HG03039 (cell line): ENCODE data around the gene FANCC.

ENCODE experiments used
- ATAC-seq: cut with Tn5 transposase; IDR thresholded peaks from one replicate; pipeline ENCODE4 v1.9.1; 2021; ENCODE audit warnings: mild to moderate bottlenecking, moderate library complexity; ENCODE audit not compliant: unreplicated experiment

Gene FANCC

DNA sequence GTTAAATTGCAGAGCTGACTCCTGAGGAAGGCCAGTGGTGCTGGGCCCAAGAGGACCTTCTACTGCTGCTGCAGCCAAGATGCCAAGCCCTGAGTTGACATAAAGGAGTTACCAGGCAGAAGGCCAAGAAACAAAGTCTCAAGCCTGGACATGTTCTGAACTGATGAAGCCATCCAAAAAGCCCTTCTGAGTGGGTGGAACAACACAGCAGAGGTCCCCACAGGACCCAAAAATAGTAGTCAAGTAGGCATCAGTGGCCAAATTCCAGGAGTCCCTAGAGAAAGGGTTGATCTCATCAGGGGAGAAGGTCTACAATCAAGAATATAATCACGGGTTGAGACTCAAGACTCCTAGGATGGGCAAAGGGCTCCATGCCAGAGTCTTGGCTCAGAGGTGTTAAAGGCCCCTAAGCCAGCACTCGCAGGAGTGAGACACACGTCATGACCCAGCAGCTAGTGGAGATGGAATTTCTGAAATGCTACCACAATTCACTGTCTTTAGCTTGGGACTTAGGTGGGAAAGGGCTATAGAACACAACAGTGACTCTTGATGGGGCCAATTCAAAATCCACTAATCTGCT, 119.7 kb downstream of the FANCC start:
- ATAC-seq, result no peak

DNA sequence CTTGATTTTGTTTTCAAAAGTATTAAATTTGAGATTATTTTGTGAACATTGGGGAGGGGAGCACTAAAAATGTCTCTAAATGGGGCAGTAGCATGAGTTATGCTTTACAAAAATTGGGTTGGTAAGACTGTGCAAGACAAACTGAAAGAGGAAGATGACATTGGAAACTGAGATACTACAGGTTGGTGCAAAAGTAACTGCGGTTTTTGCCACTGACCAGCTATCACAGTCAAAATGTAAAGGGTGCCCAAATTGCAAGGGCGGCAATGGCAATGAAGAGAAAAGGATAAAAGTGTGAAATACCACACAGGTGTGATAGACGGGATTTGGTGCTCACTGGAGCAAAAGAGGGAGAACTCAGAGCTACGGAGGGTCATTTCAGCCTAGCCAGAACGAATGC, 124.0 kb downstream of the FANCC start:
- ATAC-seq, result no peak

DNA sequence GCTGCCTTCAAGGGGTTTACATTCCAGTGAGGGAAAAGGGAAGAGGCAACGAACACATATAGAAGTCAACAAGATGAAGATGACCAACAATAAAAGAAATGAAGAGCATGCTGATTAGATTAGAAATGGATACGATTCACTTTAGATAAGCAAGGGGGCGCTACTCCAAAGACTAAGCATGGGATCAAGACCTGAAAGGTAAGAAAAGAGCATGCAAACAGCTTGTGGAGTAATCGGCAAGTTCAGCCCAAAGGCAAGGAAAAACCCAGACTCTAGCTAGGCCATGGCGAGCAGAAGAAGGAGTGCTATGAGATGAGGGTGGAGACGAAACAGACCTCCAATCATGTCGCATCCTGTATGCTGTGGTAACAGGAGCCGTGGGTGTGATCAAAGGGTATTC, 124.4 kb downstream of the FANCC start:
- no peak for ATAC-seq

DNA sequence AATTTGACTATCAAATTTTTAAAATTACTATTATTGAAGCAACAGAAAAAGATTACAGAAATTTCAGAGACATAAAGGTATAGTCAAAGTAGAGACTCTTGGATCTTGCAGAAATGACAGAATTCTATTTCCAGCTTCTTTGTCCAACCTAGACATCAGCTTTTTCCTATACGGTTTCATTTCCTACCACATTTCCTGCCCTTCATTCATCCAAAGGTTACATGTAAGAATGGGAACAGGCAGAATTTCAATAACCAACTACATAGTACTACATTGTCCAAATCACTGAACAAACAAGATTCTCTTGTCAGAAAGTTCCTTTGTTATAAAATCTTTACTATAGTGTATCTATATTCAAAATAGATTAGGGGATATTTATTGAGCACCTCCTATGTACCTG, 124.9 kb downstream of the FANCC start:
- ATAC-seq, result no peak

DNA sequence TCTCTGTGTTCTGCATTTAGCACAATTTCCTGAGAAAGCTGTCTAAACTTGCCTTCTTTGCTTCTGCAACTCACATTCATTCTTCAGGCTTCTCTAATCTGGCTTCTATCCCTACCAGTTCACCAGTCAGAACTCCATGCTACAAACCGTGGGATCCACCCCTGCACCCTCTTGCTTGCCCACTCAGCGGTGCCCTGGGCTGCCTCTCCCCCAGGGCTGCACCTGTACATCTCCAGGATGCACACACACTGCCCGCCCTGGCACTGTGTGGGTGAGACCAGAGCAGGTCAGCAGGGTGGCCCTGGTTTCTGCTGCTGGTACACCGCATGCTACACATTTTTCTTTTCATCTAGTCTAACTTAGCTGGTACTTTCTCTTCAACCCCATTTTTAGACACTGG, 127.1 kb downstream of the FANCC start:
- no peak for ATAC-seq

DNA sequence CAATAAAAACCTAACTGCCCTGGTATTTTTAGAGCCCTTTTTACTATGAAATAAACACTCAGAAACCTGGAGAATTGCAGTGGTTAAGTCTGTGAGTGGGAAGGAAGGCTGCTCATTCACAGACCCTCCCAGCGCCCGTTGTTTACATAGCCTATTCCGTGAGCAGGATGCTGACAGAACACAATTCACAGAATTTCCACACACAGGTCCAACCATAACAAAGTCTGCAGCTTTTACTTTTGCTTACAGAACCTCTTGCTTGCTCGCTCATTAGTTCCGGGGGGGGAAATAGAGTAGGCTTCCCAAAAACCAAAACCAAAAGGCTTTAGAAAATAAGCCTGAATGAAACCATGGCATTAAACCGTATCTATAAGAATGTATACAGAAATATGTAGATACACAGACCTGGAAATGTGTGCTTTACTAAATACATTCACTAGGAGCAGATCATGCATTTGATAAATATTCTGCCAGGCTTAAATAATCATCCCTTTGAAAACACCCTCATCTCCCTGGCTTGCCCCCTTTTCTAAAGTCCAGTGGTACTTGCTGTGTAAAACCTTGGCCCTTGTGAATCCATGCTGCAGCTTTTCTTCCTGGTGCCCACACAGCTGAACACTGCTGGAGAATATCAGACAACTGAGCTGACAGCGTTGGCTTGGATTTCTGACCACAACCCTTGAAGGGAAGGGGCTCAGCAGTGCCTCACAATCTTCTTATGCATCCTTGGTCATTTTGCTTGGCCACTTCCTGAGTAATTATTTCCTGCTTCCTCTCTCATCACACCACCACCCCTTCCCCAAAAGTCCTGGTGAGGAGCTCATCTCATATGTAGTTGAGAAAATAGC, 128.0 kb downstream of the FANCC start:
- ATAC-seq, result no peak

DNA sequence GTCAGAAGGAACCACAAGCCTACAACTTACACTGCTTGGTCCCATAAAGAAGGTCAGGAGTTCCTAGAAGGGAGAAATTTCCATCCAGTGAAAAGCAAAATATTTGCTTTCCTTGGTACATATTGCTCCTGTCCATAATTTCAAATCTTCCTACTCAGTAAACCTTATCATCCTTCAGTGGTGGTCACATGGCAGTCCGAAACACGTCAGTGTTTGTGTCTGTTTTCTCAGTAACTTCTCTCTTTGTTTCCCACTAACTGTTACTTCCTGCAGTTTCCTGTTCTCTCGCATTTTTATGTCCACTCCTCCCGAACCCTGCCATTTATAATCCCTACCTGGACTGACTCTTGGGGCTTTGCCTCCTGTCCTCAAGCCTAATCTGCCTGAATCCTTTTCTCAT, 129.1 kb downstream of the FANCC start:
- ATAC-seq, result no peak

DNA sequence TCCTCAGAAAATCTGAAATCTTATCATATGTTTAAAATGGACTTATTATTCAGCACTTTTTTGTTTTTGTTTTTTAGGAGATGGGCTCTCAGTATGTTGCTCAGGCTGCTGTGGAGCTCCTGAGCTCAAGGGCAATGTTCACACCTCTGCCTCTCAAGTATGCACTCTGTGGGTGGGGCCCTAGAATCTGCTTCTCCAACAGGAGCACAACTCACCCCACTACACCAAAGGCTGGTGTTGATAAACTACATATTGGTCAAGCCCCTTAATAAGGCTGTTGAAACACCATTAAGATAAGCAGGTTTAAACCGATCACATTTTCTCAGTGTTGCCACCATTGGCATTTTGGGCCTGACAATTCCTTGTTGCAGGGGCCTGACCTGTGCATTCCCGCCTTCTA, 131.6 kb downstream of the FANCC start:
- no peak for ATAC-seq

DNA sequence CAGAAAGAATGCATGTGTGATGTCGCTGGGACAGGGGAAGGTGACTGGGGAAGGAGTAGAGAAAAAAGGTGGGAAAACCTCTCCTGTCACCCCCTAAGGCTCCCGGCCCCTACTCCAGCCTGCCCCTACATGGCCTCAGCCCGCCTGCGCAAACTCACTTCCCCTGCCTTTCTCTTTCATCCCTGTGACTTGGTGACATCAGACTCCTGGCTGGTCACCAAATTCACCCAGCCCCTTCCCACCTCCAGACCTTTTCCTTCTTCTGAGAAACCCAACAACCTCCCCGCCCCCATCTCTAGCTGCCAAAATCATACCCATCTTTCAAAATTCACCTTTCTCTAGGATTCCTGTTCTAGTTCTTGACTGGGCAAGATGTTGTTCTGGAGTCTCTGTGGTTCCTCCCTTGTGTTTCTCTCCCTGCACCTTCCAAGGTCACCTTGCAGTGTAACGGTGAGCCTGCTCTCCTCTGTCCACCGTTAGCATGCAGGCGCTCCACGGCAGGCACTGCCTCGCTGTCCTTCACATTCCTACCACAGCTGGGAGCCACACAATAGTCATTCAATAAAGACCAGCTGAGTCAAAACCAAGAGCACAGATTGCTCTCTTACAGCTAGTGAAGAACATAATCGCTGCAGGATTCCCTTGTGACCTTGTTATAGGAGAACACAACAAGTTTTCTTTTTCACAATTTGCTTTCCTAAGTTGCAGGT, 134.5 kb downstream of the FANCC start:
- ATAC-seq, result no peak

DNA sequence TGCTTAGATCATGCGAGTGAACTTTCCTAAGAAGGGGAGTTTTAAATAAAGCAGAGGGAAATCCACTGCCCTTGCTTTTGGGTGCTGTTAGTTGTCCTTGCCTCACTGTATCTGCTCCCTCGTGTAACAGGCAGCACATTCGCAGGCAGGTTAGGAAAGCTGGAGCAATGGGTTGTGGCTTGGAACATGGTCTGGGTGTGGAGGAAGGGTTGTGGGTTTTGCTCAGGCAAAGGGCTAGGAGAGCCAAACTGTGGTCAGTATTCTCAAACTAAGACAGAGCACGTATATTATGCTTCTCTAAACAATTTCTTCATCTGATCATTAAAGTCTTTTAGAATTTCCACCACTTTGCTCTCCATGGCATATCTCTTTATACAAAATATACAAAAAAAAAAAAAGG, 135.7 kb downstream of the FANCC start:
- ATAC-seq, result no peak

DNA sequence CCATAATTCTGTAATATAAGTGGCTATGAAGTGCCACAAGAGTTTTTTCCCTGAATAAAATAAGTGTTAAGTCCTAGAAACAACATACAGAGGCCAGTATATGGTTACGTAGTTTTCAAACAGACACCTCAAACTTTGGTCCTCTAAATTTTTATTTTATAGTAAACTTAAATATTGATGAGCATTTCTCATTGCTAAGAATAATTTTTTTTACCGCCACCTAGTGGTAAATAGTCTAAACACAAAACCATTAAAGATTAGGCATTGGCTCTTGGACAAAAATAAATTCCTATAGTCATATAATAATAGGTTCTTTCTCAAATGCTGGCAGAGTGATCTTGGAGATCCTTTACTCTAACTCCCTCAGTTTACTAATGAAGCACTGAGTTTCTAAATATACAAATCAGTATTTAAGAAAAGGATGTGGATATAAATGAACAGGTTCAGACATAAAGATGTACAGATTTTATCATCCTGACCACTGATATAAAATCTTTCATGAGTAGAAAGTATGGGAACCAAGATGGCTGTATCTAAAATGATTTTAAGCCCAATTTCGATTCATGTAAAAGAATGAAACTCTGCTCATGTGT, 136.2 kb downstream of the FANCC start:
- ATAC-seq, result no peak

DNA sequence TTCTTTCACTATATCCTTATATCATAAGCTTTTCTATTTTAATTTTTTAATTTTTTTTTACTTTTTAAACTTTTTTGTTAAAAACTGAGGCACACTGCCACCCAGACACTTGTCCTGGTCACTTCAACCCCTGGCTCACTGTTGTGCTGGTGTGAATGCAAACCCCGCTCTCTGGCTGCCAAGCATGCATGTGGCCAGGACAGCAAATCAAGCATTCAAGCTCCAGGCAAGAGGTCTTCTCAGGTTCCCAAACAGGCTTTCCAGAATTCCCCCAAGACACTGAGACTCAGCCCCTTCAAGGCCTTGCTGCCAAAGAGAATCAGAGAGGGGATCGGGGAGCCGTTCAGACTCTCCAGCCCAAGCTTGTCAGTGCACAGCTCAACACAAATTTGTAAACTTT, 139.9 kb downstream of the FANCC start:
- no peak for ATAC-seq

DNA sequence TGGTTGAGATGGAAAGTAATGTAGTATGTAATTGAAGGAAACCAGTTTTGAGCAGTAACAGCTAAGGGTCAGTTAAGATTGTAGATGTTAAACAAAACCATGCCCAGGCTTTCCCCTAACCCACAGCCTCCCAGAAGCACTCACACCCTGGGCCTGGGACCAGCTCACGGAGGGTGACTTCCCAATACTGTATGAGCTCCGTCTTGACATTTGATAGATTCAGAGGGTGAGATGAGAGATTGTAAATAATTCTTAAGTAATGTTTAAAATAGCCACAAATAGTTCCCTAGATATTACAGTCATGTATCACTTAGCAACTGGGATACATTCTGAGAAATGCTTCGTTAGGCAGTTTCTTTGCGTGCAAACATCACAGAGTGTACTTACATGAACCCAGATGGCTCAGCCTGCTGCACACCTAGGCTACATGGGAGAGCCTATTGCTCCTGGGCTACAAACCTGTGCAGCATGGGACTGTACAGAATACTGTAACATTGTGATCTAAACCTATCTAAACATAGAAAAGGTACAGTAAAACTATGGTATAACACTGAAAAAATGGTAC, 140.7 kb downstream of the FANCC start:
- no peak for ATAC-seq

DNA sequence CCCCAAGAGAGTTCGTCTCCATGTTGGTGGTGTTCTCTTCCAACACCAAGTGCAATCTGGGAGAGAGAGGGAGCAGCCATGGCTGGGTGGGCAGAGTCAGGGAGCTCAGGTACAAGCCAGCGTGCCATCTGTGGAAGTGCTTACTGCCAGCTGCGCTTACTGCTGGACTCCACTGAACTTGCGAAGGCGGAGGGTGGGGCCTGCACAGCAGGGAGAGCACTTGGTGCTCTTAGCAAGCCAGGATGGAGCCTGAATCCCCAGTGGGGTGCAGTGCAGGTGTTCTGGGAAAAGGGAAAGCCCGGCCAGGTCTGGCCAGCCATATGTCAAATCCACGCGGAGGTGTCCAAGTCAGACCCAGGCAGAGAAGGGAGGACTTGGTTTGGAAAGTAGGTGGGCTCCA, 142.0 kb downstream of the FANCC start:
- no peak for ATAC-seq

DNA sequence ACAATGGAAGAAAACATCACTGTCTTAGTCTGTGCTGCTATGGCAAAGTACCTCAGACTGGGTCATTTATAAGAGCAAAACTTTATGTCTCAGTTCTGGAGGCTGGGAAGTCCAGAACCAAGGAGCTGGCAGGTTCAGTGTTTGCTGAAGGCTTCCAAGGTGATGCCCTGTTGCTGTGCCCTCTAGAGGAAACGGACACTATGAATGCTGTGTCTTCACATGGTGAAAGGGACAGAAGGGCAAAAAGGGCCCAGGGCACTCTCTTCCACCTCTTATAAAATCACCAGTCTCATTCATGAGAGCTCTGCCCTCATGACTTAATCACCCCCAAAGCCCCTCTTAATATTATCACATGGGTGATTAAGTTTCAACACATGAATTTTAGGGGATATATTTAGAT, 143.5 kb downstream of the FANCC start:
- no peak for ATAC-seq

DNA sequence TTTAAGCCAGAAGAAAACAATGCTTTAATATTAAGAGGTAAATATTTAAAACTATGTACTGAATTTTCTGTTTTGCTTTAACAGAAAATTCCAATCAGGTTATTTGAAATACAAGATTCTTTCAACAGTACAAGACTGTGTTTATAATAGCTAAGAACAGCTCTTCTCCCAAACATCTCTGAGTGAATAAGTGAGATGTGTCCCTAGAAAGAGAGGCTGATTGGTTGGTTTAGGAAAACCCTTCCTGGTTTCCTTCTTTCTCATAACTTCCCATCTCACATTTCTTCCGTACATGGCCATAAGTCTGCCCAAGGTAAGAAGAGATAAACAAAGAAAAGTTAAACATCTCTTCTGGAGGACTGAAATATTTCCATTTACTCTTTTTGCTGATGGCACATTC, 145.9 kb downstream of the FANCC start:
- no peak for ATAC-seq

DNA sequence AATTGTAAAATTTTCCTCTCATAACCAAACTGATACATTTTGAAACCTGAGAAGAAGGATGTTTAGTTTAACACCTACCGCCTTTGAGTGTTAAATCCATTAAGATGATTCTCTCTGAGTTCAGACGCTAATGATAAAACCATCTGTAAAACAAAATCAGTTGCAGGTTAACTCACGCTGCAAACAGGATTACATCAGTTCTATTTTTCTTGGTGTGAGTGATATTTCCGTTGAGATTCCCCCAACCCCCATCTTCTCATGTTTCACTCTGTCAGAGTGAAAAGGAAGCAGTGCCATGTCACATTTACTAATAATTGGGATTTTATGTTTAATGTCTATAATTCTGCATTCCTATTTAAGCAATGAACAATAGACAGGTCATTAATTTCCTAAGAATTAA, 146.5 kb downstream of the FANCC start:
- no peak for ATAC-seq

DNA sequence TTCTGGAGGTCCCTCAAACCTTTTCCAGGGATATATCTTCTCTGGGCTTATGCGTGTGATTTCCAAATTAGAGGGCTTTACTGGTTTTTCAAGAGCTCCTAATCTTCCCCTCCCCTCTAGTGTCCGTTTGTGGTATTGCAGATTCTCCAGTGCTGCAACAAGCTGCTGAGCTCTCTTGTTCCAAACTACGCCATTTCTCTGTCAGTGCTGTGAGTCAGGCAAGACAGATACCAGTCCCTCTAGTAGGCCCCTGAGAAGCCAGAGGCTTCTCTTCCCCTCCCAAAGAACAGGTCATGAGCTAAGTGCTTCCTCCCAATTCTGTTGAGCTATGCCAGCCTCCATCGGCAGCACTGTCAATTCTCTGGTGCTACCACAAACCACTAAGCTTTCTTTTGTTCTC, 149.5 kb downstream of the FANCC start:
- ATAC-seq, result no peak

DNA sequence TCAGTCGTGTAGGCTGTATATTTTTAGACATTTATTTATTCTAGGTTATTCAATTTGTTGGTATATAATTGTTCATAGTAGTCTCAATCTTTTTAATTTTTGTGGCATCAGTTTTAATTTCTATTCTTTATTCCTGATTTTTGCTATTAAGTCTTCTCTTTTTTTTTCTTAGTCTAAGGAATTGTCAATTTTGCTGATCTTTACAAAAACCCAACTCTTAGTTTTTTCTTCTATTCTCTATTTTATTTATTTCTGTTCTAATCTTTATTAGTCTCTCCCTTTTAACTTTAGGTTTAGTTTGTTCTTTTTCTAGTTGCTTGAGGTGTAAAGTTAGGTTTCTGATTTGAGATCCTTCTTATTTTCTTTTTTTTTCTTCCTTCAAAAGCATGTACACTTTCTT, 152.5 kb downstream of the FANCC start:
- ATAC-seq, result no peak

DNA sequence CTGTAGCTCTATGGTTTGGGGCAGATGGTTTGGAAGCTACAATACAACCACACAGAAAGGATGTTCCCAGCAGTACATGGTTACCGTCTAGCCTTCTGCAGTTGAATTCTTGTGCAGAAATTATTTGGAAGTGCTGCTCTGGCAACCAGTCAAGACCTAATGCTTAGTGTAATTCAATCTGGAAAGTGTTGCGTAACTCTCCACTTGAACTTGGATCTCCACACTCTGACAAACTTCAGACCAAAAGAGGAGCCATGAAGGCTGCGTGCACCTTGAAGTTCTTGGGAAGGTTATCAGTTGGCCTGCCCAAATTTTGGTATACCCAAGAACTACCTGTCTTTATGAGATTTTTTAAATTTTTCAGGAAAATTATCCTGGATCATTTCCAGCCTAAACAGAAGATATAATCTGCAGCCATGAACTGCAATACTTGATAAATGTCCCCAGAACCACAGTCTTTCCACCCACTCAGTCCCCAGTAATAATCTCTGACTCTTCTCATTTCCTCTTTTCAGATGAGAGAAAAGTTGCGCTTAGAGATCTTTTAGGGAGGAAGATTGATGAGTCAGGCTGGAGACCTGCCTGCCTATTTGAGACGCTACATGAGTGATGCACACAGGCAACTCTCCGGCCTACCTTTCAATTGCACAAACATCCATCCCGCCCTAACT, 159.9 kb downstream of the FANCC start:
- ATAC-seq, result peak; percentile 74

DNA sequence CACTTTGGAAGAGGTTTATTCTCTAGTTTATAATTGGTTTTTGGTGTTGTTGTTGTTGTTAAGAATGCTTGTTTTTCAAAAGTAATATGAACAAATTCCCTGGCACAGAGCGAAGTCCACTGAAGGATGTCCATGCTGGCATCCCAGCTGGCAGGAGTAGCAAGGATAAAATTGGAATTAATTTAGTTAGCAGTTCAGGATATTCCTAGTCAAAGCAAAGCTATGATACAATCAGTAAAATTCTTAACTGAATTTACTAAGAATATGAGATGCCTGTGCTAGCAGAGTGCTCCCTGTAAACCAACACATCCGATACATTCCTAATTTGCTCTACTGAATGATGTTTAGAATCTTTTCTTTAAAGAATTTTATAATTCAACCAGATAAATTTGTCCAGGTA, 161.4 kb downstream of the FANCC start:
- no peak for ATAC-seq
